PFSK-1 (cell line): Measurements from ENCODE around the gene PML. TPM values are rescaled to one million over a fixed set of nuclear protein-coding genes. Genes with fewer than 3 reads are reported as not detected.

ENCODE experiments used
- FOXP2 ChIP-seq: optimal IDR thresholded peaks from 2 replicates; pipeline ENCODE3; 2011; ENCODE audit warnings: borderline replicate concordance, control low read depth, inconsistent platforms; ENCODE audit not compliant: insufficient read depth; ENCODE audit errors: extremely low read length, extremely low read depth
- POLR2AphosphoS5 ChIP-seq: IDR thresholded peaks from 2 replicates; pipeline ENCODE4 v1.6.1; 2012; ENCODE audit warnings: low read depth, mild to moderate bottlenecking, control low read depth, low read length, moderate library complexity
- SIN3A ChIP-seq: IDR thresholded peaks from 2 replicates; pipeline ENCODE4 v1.6.1; 2012; ENCODE audit warnings: mild to moderate bottlenecking, low read length, moderate library complexity, borderline replicate concordance; ENCODE audit not compliant: insufficient read depth
- TAF1 ChIP-seq: IDR thresholded peaks from 2 replicates; pipeline ENCODE4 v1.6.1; 2012; ENCODE audit warnings: low read length, control low read depth, borderline replicate concordance; ENCODE audit not compliant: insufficient read depth
- polyA plus RNA-seq: library from polyadenylated mRNA; unstranded; fragments of >200 nt; gene quantifications from one replicate; pipeline ENCODE4 v1.2.1, GENCODE V29; 2012; ENCODE audit warnings: low read depth, missing spikeins; ENCODE audit not compliant: insufficient read length
- TF ChIP-seq, protein P1 (sequence below), 2 experiments: IDR thresholded peaks; 2 replicates each; pipeline versions ENCODE4 v1.6.1 to v1.8.0; 2011 to 2012; ENCODE audit warnings: low read depth in 2 of 2, low read length in 2 of 2, control low read depth in 1 of 2, inconsistent platforms in 1 of 2, mild to moderate bottlenecking in 1 of 2, moderate library complexity in 1 of 2; ENCODE audit not compliant: insufficient read depth in 1 of 2

Gene PML, protein sequence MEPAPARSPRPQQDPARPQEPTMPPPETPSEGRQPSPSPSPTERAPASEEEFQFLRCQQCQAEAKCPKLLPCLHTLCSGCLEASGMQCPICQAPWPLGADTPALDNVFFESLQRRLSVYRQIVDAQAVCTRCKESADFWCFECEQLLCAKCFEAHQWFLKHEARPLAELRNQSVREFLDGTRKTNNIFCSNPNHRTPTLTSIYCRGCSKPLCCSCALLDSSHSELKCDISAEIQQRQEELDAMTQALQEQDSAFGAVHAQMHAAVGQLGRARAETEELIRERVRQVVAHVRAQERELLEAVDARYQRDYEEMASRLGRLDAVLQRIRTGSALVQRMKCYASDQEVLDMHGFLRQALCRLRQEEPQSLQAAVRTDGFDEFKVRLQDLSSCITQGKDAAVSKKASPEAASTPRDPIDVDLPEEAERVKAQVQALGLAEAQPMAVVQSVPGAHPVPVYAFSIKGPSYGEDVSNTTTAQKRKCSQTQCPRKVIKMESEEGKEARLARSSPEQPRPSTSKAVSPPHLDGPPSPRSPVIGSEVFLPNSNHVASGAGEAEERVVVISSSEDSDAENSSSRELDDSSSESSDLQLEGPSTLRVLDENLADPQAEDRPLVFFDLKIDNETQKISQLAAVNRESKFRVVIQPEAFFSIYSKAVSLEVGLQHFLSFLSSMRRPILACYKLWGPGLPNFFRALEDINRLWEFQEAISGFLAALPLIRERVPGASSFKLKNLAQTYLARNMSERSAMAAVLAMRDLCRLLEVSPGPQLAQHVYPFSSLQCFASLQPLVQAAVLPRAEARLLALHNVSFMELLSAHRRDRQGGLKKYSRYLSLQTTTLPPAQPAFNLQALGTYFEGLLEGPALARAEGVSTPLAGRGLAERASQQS
- polyA plus RNA-seq, result 103 TPM

DNA sequence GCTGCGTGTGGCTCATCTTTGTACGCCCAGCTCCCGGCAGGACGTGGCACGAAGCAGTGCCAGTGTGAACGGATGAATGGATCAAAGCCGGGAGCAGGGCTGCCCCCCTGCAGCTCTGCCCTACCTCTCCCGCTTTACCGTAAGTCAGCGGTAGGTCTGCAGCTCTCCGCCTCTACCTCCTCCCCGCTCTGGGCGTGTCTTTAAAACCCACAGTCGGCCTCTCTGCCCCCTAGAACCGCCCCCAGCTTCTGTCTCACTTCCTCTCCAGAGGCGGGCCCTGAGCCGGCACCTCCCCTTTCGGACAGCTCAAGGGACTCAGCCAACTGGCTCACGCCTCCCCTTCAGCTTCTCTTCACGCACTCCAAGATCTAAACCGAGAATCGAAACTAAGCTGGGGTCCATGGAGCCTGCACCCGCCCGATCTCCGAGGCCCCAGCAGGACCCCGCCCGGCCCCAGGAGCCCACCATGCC, at the start of gene PML:
TSS of gene PML (plus strand) at position 304 of the 471 bp plus-strand sequence. CDS start at position 401, 97 bp downstream.
- TF ChIP-seq TAF1 (no peak), FOXP2 (peak; percentile 35), POLR2AphosphoS5 (peak; percentile 72), SIN3A (no peak)
- TF ChIP-seq, protein P1, sequence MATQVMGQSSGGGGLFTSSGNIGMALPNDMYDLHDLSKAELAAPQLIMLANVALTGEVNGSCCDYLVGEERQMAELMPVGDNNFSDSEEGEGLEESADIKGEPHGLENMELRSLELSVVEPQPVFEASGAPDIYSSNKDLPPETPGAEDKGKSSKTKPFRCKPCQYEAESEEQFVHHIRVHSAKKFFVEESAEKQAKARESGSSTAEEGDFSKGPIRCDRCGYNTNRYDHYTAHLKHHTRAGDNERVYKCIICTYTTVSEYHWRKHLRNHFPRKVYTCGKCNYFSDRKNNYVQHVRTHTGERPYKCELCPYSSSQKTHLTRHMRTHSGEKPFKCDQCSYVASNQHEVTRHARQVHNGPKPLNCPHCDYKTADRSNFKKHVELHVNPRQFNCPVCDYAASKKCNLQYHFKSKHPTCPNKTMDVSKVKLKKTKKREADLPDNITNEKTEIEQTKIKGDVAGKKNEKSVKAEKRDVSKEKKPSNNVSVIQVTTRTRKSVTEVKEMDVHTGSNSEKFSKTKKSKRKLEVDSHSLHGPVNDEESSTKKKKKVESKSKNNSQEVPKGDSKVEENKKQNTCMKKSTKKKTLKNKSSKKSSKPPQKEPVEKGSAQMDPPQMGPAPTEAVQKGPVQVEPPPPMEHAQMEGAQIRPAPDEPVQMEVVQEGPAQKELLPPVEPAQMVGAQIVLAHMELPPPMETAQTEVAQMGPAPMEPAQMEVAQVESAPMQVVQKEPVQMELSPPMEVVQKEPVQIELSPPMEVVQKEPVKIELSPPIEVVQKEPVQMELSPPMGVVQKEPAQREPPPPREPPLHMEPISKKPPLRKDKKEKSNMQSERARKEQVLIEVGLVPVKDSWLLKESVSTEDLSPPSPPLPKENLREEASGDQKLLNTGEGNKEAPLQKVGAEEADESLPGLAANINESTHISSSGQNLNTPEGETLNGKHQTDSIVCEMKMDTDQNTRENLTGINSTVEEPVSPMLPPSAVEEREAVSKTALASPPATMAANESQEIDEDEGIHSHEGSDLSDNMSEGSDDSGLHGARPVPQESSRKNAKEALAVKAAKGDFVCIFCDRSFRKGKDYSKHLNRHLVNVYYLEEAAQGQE (IDR thresholded peaks at IDR 0.05; ENCODE audit: insufficient read depth in 1 of 2, low read depth in 2 of 2, low read length in 2 of 2), result no peak

DNA sequence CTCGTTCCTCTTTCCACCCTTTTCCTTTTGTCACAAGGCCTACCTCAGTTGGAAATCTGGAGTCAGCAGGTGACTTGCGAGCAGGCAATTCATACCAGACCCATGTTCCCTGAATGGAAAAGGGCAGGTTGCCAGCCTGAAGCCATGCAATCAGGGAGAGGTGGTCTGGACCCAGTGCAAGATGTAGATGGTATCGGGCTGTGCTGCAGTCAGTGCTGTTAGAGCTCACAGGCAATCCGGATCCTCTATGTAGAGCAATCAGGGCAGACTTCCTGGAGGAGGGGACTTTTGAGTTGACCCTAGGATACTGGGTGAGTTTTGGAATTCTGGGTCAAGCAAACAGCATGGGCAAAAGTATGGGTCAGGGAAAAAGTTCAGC, 49.4 kb upstream of the PML start:
- TF ChIP-seq, protein P1 (IDR thresholded peaks at IDR 0.05; ENCODE audit: insufficient read depth in 1 of 2, low read depth in 2 of 2, low read length in 2 of 2), result no peak
- TF ChIP-seq TAF1, result no peak
- TF ChIP-seq SIN3A, result no peak
- no peak for TF ChIP-seq POLR2AphosphoS5
- no peak for TF ChIP-seq FOXP2

DNA sequence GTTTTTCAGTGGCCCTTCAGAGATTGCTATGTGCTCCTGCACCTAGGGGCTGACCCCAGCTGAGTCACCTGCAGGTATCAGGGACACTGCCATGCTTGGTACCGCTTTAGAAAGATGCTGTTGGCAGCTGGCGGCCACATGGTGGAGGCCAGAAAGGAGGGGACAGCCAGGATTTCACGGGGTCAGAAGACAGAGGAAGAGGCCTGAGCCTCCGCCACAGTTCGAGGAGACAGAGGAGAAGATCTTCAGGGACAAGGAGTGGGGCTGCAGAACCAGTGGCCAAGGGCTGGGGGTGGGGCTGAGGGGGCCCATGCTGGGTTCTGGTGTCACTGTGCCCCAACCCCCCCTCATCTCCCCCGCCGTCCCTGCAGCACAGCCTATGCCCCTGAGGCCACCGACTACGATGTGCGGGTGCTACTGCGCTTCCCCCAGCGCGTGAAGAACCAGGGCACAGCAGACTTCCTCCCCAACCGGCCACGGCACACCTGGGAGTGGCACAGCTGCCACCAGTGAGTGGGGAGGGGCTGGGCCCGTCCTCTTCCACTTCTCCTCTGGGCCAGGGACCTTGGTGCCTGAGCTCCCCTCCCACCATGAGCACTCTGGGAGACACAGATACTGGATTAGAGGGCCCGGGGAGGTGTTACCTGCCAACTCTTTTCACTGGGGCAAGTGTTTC, 48.3 kb upstream of the PML start:
- TF ChIP-seq TAF1, result no peak
- no peak for TF ChIP-seq FOXP2
- TF ChIP-seq, protein P1 (IDR thresholded peaks at IDR 0.05; ENCODE audit: insufficient read depth in 1 of 2, low read depth in 2 of 2, low read length in 2 of 2), result no peak

DNA sequence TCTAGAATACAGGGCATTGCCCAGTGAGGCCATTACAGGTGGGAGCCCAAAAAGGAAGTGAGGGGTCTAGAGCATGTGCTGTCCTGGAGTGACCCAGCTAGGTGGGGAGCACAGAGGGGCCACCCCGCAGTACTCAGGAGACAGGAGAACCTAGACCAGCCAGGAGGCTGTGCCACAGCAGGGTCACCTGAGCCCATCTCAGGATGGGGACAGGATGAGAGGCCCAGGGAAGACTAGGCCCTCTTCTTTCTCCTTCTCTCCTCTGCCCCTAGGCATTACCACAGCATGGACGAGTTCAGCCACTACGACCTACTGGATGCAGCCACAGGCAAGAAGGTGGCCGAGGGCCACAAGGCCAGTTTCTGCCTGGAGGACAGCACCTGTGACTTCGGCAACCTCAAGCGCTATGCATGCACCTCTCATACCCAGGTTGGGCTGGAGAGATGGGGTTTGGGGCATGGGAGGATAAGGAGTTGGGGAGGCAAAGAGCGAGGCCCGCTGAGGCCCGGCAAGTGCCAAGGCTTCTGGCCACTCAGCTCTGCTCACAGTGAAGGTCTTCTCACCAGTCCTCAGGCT, 47.6 kb upstream of the PML start:
- TF ChIP-seq, protein P1 (IDR thresholded peaks at IDR 0.05; ENCODE audit: insufficient read depth in 1 of 2, low read depth in 2 of 2, low read length in 2 of 2), result no peak
- TF ChIP-seq TAF1, result no peak
- no peak for TF ChIP-seq FOXP2
- TF ChIP-seq SIN3A, result no peak
- no peak for TF ChIP-seq POLR2AphosphoS5
